ENCODE data around the gene FTO.

- TF ChIP-seq CTCF (IDR thresholded peaks at IDR 0.05; ENCODE audit: poor library complexity, severe bottlenecking) = no peak
- TF ChIP-seq SMC3 (conservative IDR thresholded peaks at IDR 0.05; ENCODE audit: poor library complexity) = no peak
- no peak for TF ChIP-seq REST (IDR thresholded peaks at IDR 0.05; ENCODE audit: borderline replicate concordance)
- no peak for TF ChIP-seq EP300 (conservative IDR thresholded peaks at IDR 0.05; ENCODE audit: poor library complexity, severe bottlenecking)
- no peak for TF ChIP-seq EZH2 (IDR thresholded peaks at IDR 0.05; ENCODE audit: borderline replicate concordance, insufficient read depth, low read length, poor library complexity, severe bottlenecking)
- TF ChIP-seq POLR2AphosphoS5 (IDR thresholded peaks at IDR 0.05) = no peak
These were observed 367.6 kb downstream of the FTO start for GRCh38 chr16:54071514-54071913.

All from neural cell (in vitro differentiated cells).